VCaP (cell line): ENCODE measurements around the gene ANKRD53.
A peak's percentile ranks its signal among the peaks of the same experiment; 100 is the strongest.

Source experiments
- H3K27ac ChIP-seq: fragments of 450-650 bp; 2 replicates; pipeline ENCODE4 v1.5.1; 2017
- TF ChIP-seq, protein P1 (sequence below): fragments of 450-650 bp; conservative IDR thresholded peaks from 2 replicates; pipeline ENCODE4 v1.5.1; 2017; ENCODE audit warnings: mild to moderate bottlenecking, moderate library complexity

Gene ANKRD53

DNA sequence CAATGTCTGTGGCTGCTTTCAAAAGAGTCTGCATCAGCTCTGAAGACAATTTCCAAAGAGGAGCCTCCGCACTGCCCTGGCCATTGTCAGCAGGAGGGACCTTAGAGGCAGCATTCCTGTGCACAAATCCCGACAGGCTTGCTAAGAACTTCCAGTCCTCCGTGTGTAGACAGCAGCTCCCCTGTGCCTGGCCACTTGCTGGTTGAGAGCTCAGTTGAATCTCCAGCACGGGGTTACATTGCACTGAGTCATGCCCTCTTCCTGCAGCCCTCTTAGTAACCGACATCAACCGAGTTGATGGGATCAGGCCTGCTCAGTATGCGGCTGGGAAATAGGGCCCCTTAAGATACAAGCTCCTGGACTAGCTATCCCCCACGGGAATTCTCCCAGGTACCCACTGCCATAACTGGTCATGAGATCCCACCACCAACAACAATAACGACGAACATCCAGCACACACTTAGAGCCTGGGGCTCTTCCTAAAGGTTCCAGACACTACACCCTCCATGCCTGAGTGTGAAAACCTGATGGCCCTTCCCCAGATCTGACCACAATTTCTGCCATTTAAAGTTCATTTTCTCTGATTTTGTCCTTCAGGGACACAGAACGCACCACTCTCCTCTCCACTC is 30.8 kb upstream of the ANKRD53 start:
- H3K27ac ChIP-seq: no peak overlapping the region
- TF ChIP-seq, protein P1, sequence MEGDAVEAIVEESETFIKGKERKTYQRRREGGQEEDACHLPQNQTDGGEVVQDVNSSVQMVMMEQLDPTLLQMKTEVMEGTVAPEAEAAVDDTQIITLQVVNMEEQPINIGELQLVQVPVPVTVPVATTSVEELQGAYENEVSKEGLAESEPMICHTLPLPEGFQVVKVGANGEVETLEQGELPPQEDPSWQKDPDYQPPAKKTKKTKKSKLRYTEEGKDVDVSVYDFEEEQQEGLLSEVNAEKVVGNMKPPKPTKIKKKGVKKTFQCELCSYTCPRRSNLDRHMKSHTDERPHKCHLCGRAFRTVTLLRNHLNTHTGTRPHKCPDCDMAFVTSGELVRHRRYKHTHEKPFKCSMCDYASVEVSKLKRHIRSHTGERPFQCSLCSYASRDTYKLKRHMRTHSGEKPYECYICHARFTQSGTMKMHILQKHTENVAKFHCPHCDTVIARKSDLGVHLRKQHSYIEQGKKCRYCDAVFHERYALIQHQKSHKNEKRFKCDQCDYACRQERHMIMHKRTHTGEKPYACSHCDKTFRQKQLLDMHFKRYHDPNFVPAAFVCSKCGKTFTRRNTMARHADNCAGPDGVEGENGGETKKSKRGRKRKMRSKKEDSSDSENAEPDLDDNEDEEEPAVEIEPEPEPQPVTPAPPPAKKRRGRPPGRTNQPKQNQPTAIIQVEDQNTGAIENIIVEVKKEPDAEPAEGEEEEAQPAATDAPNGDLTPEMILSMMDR: no peak

- TF ChIP-seq, protein P1: peak; percentile 93
- no peak overlapping the region for H3K27ac ChIP-seq
These were observed 30.0 kb upstream of the ANKRD53 start for GRCh38 chr2:70948337-70949003.

DNA sequence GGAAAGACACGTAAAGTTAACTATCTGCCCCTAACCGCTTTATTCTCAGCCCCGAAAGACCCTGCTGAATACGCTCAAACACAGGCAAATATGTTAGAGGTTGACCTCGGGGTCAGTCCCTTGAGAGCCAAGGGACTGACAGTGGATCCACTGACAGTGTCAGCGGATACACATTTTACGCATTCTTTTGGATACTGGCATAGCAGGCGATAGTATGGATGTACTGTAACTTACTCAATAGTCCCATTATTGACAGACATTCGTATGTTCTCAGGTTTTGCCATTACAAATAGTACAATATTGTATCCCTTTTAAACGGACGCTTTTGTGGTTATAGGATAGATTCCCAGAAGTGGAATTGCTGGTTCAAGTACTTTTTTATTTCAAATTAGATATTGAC is 29.3 kb upstream of the ANKRD53 start:
- TF ChIP-seq, protein P1: no peak
- no peak overlapping the region for H3K27ac ChIP-seq

- no peak overlapping the region for H3K27ac ChIP-seq
- TF ChIP-seq, protein P1: no peak
These were observed 23.5 kb upstream of the ANKRD53 start for GRCh38 chr2:70954886-70955285.

DNA sequence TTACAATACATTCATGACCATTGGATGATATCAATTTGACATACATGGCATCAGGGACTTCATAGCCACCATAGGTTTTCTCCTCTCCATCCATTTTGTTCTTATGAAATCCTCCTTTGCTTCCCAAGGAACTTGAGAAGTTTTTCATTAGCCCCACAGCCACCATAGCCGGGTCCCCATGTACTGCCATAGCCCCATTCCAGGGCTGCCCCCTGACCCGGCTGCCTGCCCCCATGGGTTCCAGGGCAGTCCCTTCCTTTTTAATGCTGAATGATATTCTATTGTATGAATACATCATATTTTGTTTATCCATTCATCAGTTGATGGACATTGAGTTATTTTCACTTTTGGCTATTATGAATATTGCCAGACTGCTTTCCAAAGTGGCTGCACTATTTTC is 22.3 kb upstream of the ANKRD53 start:
- TF ChIP-seq, protein P1: no peak

DNA sequence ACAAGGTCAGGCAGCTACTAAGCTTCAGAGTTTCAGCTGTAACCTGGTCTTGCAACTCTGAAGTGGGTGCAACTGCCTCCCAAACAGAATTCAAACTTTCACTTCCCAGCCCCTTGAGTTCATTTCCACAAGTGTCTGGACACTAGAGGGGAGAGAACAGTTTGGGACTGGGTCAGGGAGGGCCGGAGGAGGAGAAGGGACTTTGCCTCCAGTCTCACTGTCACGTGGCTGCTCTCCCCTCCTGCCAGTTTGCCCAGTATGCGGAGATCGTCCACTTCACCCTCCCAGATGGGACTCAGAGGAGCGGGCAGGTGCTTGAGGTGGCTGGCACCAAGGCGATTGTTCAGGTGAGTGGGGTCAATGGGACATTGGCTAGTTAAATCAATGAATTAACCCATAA is 20.6 kb upstream of the ANKRD53 start:
- TF ChIP-seq, protein P1: no peak
- H3K27ac ChIP-seq: no peak overlapping the region

More for the DNA sequence above, 22.3 kb upstream of the ANKRD53 start:
- H3K27ac ChIP-seq: no peak overlapping the region

- TF ChIP-seq, protein P1: no peak
- H3K27ac ChIP-seq: no peak overlapping the region
These were observed 19.7 kb upstream of the ANKRD53 start for GRCh38 chr2:70958759-70959158.
